Hepatocyte (in vitro differentiated cells): ENCODE measurements around the gene SMIM7. TPM values are rescaled to one million over a fixed set of nuclear protein-coding genes. Genes with fewer than 3 reads are reported as not detected.

Experiments
- DNase-seq: peaks from one replicate; pipeline ENCODE4 v3.0.0-alpha.2; 2016; ENCODE audit warnings: low spot score
- H2AFZ ChIP-seq: fragments of 200-600 bp; sonication (generic); 2 replicates; pipeline ENCODE4 v1.6.0; 2016; ENCODE audit warnings: antibody characterized with exemption, mild to moderate bottlenecking
- H3K27ac ChIP-seq: fragments of 200-600 bp; sonication (generic); 2 replicates; pipeline ENCODE4 v1.5.1; 2016; ENCODE audit warnings: mild to moderate bottlenecking
- H3K27me3 ChIP-seq: fragments of 200-600 bp; sonication (generic); 2 replicates; pipeline ENCODE4 v1.6.1; 2016
- H3K36me3 ChIP-seq: fragments of 200-600 bp; sonication (generic); replicated peaks from 2 replicates; pipeline ENCODE4 v1.5.1; 2016; ENCODE audit warnings: low read depth; ENCODE audit not compliant: insufficient read depth
- H3K4me1 ChIP-seq: fragments of 200-600 bp; sonication (generic); 2 replicates; pipeline ENCODE4 v1.5.1; 2016; ENCODE audit warnings: mild to moderate bottlenecking, moderate library complexity; ENCODE audit not compliant: insufficient read depth
- H3K4me2 ChIP-seq: fragments of 200-600 bp; sonication (generic); 2 replicates; pipeline ENCODE4 v1.6.0; 2016
- H3K4me3 ChIP-seq: fragments of 200-600 bp; sonication (generic); 2 replicates; pipeline ENCODE4 v1.5.1; 2016; ENCODE audit warnings: mild to moderate bottlenecking
- H3K79me2 ChIP-seq: fragments of 200-600 bp; sonication (generic); 2 replicates; pipeline ENCODE4 v1.6.0; 2017; ENCODE audit warnings: mild to moderate bottlenecking
- H3K9me2 ChIP-seq: fragments of 200-600 bp; sonication (generic); replicated peaks from 2 replicates; pipeline ENCODE4 v1.6.0; 2017; ENCODE audit warnings: mild to moderate bottlenecking; ENCODE audit not compliant: insufficient read depth
- H3K9me3 ChIP-seq: fragments of 200-600 bp; sonication (generic); 2 replicates; pipeline ENCODE4 v1.5.1; 2016; ENCODE audit warnings: low read depth, mild to moderate bottlenecking
- H4K20me1 ChIP-seq: fragments of 200-600 bp; sonication (generic); 2 replicates; pipeline ENCODE4 v1.6.0; 2016; ENCODE audit warnings: mild to moderate bottlenecking; ENCODE audit not compliant: insufficient read depth, poor library complexity, severe bottlenecking
- CTCF ChIP-seq: fragments of 200-600 bp; sonication (generic); IDR thresholded peaks from 2 replicates; pipeline ENCODE4 v1.5.1; 2016; ENCODE audit warnings: antibody characterized with exemption, mild to moderate bottlenecking; ENCODE audit not compliant: poor library complexity
- EZH2 ChIP-seq: fragments of 200-600 bp; sonication (generic); IDR thresholded peaks from 2 replicates; pipeline ENCODE4 v1.6.1; 2016; ENCODE audit warnings: antibody characterized with exemption, mild to moderate bottlenecking, borderline replicate concordance
- EZH2phosphoT487 ChIP-seq: fragments of 200-600 bp; sonication (generic); IDR thresholded peaks from one replicate; pipeline ENCODE4 v1.6.1; 2018; ENCODE audit warnings: antibody characterized with exemption, mild to moderate bottlenecking, low read depth, moderate library complexity; ENCODE audit not compliant: unreplicated experiment, severe bottlenecking
- WGBS: methylation state at CpG from one replicate; pipeline ENCODE4 v1.1.6; 2016; ENCODE audit warnings: low lambda C conversion rate; ENCODE audit errors: missing lambda C conversion rate; 5-methylcytosine and 5-hydroxymethylcytosine counted together
- polyA plus RNA-seq: library from polyadenylated mRNA; unstranded; fragments of >200 nt; fragmentation: Nextera tagmentation; extraction: Ambion mirVana; gene quantifications from 2 replicates; pipeline ENCODE4 v1.2.1, GENCODE V29; 2016
- total RNA-seq: library from RNA; depleted of rRNA; stranded (reverse); fragments of >200 nt; gene quantifications from 2 replicates; pipeline ENCODE4 v1.2.3, GENCODE V29; 2014

The SMIM7 gene
- total and polyA plus RNA-seq, 2 experiments from 2014 or later: 99.2 to 141 TPM

GRCh38 chr19:16612636-16613035, 47.3 kb downstream of the SMIM7 start:
- Histone ChIP-seq H3K9me3 (no peaks in the 10 kb centered on the region), H2AFZ (no peak overlapping the region), H3K36me3 (no peaks in the 10 kb centered on the region), H3K27ac (no peak overlapping the region), H4K20me1 (peaks cover 83% of the 10 kb centered on the region), H3K4me1 (no peaks in the 10 kb centered on the region), H3K4me3 (no peak overlapping the region), H3K9me2 (no peaks in the 10 kb centered on the region), H3K4me2 (no peak overlapping the region), H3K79me2 (peaks cover 96% of the 10 kb centered on the region), H3K27me3 (no peaks in the 10 kb centered on the region)
- no peak for TF ChIP-seq CTCF
- no peak for TF ChIP-seq EZH2phosphoT487
- no peak for TF ChIP-seq EZH2
- 76% methylated on average over 3 of the region's 3 CpGs for WGBS
- DNase-seq: no peak

- Histone ChIP-seq H4K20me1 (peaks cover 80% of the 10 kb centered on the region), H3K4me3 (no peak overlapping the region), H3K9me2 (no peaks in the 10 kb centered on the region), H3K79me2 (peaks cover 96% of the 10 kb centered on the region), H3K9me3 (no peaks in the 10 kb centered on the region), H3K4me2 (no peak overlapping the region), H3K4me1 (no peaks in the 10 kb centered on the region), H3K27me3 (no peaks in the 10 kb centered on the region), H3K36me3 (no peaks in the 10 kb centered on the region), H2AFZ (no peak overlapping the region), H3K27ac (no peak overlapping the region)
- 92% methylated on average over 6 of the region's 6 CpGs for WGBS
- no peak for DNase-seq
- TF ChIP-seq EZH2 (no peak), EZH2phosphoT487 (no peak), CTCF (no peak)
Observed at GRCh38 chr19:16611121-16611520, 48.8 kb downstream of the SMIM7 start.

- no peak overlapping the region for H3K4me2 ChIP-seq
- peaks cover 96% of the 10 kb centered on the region for H3K79me2 ChIP-seq
- H3K27ac ChIP-seq: no peak overlapping the region
- H4K20me1 ChIP-seq: peaks cover 80% of the 10 kb centered on the region
- no peaks in the 10 kb centered on the region for H3K4me1 ChIP-seq
- TF ChIP-seq CTCF: no peak
- no peak for TF ChIP-seq EZH2
- no peak for TF ChIP-seq EZH2phosphoT487
- H3K4me3 ChIP-seq: no peak overlapping the region
- H3K9me3 ChIP-seq: no peaks in the 10 kb centered on the region
- H3K9me2 ChIP-seq: no peaks in the 10 kb centered on the region
- 87% methylated on average over 5 of the region's 5 CpGs for WGBS
- no peaks in the 10 kb centered on the region for H3K27me3 ChIP-seq
- no peak overlapping the region for H2AFZ ChIP-seq
- DNase-seq: no peak
- no peaks in the 10 kb centered on the region for H3K36me3 ChIP-seq
Observed at GRCh38 chr19:16609511-16610200, 50.3 kb downstream of the SMIM7 start.
